ENCODE results near the gene CNIH1. TPM values are rescaled to one million over a fixed set of nuclear protein-coding genes. Genes with fewer than 3 reads are reported as not detected.

CNIH1 gene
- total RNA-seq, 4 donors from 2014 or later = 109 to 161 (median 136) TPM

DNA sequence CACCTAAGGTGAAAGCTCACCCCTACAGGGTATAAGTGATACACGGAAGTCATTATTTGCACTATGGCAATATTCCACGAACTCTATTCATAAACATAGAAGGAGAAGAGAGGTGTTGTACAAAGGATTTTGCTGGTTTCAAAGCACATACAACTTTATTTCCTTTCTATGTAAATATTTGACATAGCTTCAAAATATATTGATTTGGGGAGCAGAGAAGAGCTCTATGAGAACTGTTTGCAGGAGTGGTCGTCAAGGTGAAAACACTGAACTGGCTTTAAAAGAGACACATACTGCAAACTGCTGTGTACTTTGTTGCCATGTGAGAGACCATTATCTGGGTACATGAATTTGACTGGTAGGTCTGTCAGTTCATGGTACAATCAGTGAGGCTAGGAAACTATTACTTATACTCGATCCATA is 16.7 kb downstream of the CNIH1 start:
- TF ChIP-seq CTCF (IDR thresholded peaks at IDR 0.05; ENCODE audit: low read depth) = no peak

- TF ChIP-seq CTCF (IDR thresholded peaks at IDR 0.05; ENCODE audit: low read depth) = no peak
Measured at GRCh38 chr14:54423991-54424390, 17.2 kb downstream of the CNIH1 start.

DNA sequence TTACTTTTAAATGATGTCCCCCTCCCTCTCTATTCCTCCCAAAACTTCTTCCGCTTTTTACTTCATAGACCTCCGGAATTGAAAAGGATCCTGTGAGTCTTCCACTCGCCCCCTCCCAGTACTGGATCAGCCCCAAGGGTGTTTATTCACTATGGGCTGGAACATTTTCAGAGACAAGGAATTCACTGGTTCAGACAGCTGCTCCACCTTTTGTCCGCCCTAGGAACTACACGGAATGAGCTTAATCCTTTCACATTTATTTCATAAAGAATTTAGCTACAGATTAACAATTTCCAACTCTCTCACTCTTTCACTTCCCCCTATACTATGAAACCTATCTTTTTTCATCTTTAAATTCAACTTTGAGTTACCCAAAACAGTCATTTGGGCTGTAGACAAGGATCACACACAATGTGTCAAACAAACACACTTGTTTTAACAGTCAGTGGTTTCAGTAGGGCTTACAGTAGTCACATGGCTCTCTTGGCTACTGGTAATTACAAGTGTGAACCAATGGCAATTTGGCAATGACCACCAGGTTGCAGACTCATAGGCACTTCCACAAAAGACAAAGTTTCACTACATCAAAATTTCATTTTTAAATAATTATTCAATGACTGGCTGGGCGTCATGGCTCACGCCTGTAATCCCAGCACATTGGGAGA is 20.6 kb downstream of the CNIH1 start:
- TF ChIP-seq CTCF (IDR thresholded peaks at IDR 0.05; ENCODE audit: low read depth) = no peak

DNA sequence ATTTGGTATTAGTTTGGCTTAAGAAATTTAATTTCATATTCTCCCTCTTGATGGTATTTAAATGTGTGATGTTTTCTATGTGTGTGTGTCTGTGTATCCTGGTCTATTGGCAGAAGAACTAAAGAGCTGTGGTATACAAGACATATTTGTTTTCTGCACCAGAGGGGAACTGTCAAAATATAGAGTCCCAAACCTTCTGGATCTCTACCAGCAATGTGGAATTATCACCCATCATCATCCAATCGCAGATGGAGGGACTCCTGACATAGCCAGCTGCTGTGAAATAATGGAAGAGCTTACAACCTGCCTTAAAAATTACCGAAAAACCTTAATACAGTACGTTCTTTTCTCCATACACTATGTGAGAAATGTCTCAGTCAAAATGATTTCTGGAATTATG is 29.8 kb downstream of the CNIH1 start:
- no peak for TF ChIP-seq CTCF (IDR thresholded peaks at IDR 0.05; ENCODE audit: low read depth)

GRCh38 chr14:54410215-54410614 is 31.0 kb downstream of the CNIH1 start:
- no peak for TF ChIP-seq CTCF (IDR thresholded peaks at IDR 0.05; ENCODE audit: low read depth)

DNA sequence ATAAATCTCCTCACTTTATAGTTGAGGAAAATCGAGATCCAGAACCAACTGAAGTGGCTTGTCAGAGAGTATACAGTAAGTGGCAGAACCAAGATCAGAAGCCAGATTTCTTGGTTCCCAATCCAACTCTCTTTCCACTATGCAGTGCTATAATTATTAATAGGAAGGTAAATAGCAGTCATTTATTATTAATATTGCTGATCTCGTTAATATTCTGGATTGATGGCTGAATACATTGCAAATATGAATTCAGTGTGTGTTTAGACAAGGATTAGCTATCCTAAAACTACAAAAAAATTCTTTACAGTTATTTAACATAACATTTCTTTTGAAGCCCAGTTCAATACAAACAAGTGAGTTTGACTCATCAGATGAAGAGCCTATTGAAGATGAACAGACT is 41.6 kb downstream of the CNIH1 start:
- TF ChIP-seq CTCF (IDR thresholded peaks at IDR 0.05; ENCODE audit: low read depth) = no peak

DNA sequence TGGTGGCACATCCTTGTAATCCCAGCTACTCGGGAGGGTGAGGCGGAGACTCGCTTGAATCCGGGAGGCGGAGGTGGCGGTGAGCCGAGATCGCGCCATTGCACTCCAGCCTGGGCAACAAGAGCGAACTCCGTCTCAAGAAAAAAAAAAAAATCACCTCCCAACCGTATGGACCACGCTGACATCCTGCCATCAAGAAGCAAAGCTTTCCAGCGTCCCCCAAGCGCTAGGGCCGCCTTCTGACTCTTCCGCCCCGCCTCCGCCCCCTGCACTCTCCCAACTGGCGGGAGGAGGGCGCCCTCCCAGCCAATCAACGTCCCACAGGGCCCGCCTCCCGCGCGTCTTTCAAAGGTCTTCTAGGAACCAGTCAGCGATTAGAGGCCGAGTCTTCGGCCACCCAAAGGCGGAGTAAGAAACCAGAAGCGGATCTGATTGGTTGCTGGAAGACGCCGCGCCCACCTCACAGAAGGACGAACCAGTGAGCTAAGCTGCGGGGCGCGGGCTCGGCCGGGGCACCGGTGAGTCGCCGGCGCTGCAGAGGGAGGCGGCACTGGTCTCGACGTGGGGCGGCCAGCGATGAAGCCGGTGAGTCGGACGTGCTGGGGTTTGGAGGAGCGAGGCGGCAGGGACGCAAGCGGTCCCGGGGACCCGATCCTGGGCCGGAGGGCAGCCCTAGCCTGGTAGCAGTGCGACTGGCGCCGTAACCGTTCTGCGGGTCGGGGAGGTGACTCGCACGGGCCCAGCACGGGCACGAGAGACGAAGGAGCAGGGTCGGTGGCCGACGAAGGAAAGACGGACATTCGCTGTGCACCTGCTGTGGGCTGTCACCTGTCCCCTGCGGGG is 44.5 kb downstream of the CNIH1 start, which contains the start of gene CDKN3:
Gene CDKN3 (plus strand): TSS at position 515 of the 843 bp plus-strand sequence. CDS start 62 bp downstream, at position 577.
- TF ChIP-seq CTCF (IDR thresholded peaks at IDR 0.05; ENCODE audit: low read depth) = no peak

All from subcutaneous adipose tissue (tissue), 4 donors.